Ectodermal cell (in vitro differentiated cells): ENCODE results near the gene ITPKA. TPM values are rescaled to one million over a fixed set of nuclear protein-coding genes. Genes with fewer than 3 reads are reported as not detected.
"Not testable (repeated sequence)": the region's sequence is repeated elsewhere in the genome, so short reads cannot be mapped to it uniquely, and the experiment has no call there.

Experiments used
- H3K27ac ChIP-seq: 2 replicates; pipeline ENCODE4 v1.7.0; 2013; ENCODE audit warnings: mild to moderate bottlenecking, low read depth, low read length; ENCODE audit not compliant: insufficient read depth, poor library complexity, severe bottlenecking
- H3K27me3 ChIP-seq: 2 replicates; pipeline ENCODE4 v1.7.0; 2013; ENCODE audit warnings: mild to moderate bottlenecking, low read length; ENCODE audit not compliant: insufficient read depth, control insufficient read depth, poor library complexity, severe bottlenecking
- H3K36me3 ChIP-seq: one replicate; pipeline ENCODE4 v1.7.0; 2013; ENCODE audit warnings: low read length; ENCODE audit not compliant: control insufficient read depth, insufficient read depth
- H3K4me1 ChIP-seq: one replicate; pipeline ENCODE4 v1.7.0; 2013; ENCODE audit warnings: low read length; ENCODE audit not compliant: control insufficient read depth, insufficient read depth
- H3K4me3 ChIP-seq: 2 replicates; pipeline ENCODE4 v1.7.0; 2013; ENCODE audit warnings: low read depth, low read length, control low read depth; ENCODE audit not compliant: insufficient read depth
- H3K9me3 ChIP-seq: 2 replicates; pipeline ENCODE4 v1.7.0; 2013; ENCODE audit warnings: mild to moderate bottlenecking, low read length, moderate library complexity; ENCODE audit not compliant: control insufficient read depth
- WGBS, 2 experiments: methylation state at CpG; one replicate each; pipeline ENCODE4 v1.1.7; 2013; ENCODE audit warnings: missing lambda C conversion rate in 2 of 2; 5-methylcytosine and 5-hydroxymethylcytosine counted together
- polyA plus RNA-seq, 4 experiments: library from polyadenylated mRNA; stranded (reverse); fragments of 50-300 nt; gene quantifications; one replicate each; pipeline ENCODE4 v1.2.3, GENCODE V29; 2013

The ITPKA gene
- polyA plus RNA-seq (2013, experiment 1 of 4): 0.65 TPM
- 0.69 TPM for polyA plus RNA-seq (2013, experiment 2 of 4)
- polyA plus RNA-seq (2013, experiment 3 of 4): 0.27 TPM
- polyA plus RNA-seq (2013, experiment 4 of 4): 0.16 TPM

GRCh38 chr15:41493205-41493901 is at the start of gene ITPKA:
TSS of gene ITPKA (plus strand) at chr15:41493874. CDS start at chr15:41493928, 54 bp downstream.
- Histone ChIP-seq H3K4me3 (peak within 1 kb of the TSS; percentile 55), H3K4me1 (peaks cover 14% of the 10 kb centered on the region), H3K9me3 (no peaks in the 10 kb centered on the region), H3K27ac (no peak within 1 kb of the TSS), H3K27me3 (peaks cover 83% of the 10 kb centered on the region), H3K36me3 (no peaks in the 10 kb centered on the region)
- 0 to 1% methylated on average over 60 of the region's 60 CpGs for WGBS, 2 experiments

- Histone ChIP-seq H3K27me3 (no peaks in the 10 kb centered on the region), H3K27ac (no peak overlapping the region), H3K4me3 (no peak overlapping the region), H3K9me3 (no peaks in the 10 kb centered on the region), H3K36me3 (peaks cover 5% of the 10 kb centered on the region), H3K4me1 (no peaks in the 10 kb centered on the region)
Observed at GRCh38 chr15:41445399-41445798, 48.3 kb upstream of the ITPKA start.

GRCh38 chr15:41462084-41462795 is 31.4 kb upstream of the ITPKA start:
- Histone ChIP-seq H3K27ac (no peak overlapping the region), H3K4me3 (no peak overlapping the region), H3K9me3 (no peaks in the 10 kb centered on the region), H3K27me3 (no peaks in the 10 kb centered on the region), H3K4me1 (no peaks in the 10 kb centered on the region), H3K36me3 (peaks cover 33% of the 10 kb centered on the region)
- WGBS, 2 experiments: 98 to 99% methylated on average over 4 of the region's 4 CpGs

GRCh38 chr15:41464889-41465580 is 28.6 kb upstream of the ITPKA start:
- Histone ChIP-seq H3K4me3 (no peak overlapping the region), H3K36me3 (peaks cover 42% of the 10 kb centered on the region), H3K9me3 (no peaks in the 10 kb centered on the region), H3K27me3 (no peaks in the 10 kb centered on the region), H3K27ac (no peak overlapping the region), H3K4me1 (no peaks in the 10 kb centered on the region)
- 88 to 91% methylated on average over 9 of the region's 9 CpGs for WGBS, 2 experiments

GRCh38 chr15:41465822-41466421 is 27.8 kb upstream of the ITPKA start:
- Histone ChIP-seq H3K4me1 (no peaks in the 10 kb centered on the region), H3K9me3 (no peaks in the 10 kb centered on the region), H3K27me3 (no peaks in the 10 kb centered on the region), H3K36me3 (peaks cover 45% of the 10 kb centered on the region), H3K4me3 (no peak overlapping the region), H3K27ac (no peak overlapping the region)
- 96 to 97% methylated on average over 8 of the region's 8 CpGs for WGBS, 2 experiments

GRCh38 chr15:41466711-41467110 is 27.0 kb upstream of the ITPKA start:
- Histone ChIP-seq H3K9me3 (no peaks in the 10 kb centered on the region), H3K36me3 (peaks cover 50% of the 10 kb centered on the region), H3K4me3 (no peak overlapping the region), H3K4me1 (no peaks in the 10 kb centered on the region), H3K27me3 (no peaks in the 10 kb centered on the region), H3K27ac (no peak overlapping the region)
- WGBS, 2 experiments: 96% methylated on average over 3 of the region's 3 CpGs

- not testable (repeated sequence) for H3K27ac ChIP-seq, H3K4me1 ChIP-seq, H3K27me3 ChIP-seq, H3K9me3 ChIP-seq, H3K4me3 ChIP-seq
- WGBS, 2 experiments: 97 to 98% methylated on average over 6 of the region's 6 CpGs
- H3K36me3 ChIP-seq: peaks cover 56% of the 10 kb centered on the region
Observed at GRCh38 chr15:41469644-41470043, 24.0 kb upstream of the ITPKA start.

GRCh38 chr15:41473418-41473817 is 20.3 kb upstream of the ITPKA start:
- Histone ChIP-seq H3K36me3 (peaks cover 69% of the 10 kb centered on the region), H3K4me1 (no peaks in the 10 kb centered on the region), H3K27me3 (no peaks in the 10 kb centered on the region), H3K9me3 (no peaks in the 10 kb centered on the region), H3K4me3 (no peak overlapping the region), H3K27ac (no peak overlapping the region)
- 90 to 95% methylated on average over 11 of the region's 11 CpGs for WGBS, 2 experiments

- Histone ChIP-seq H3K9me3 (no peaks in the 10 kb centered on the region), H3K4me1 (no peaks in the 10 kb centered on the region), H3K27ac (no peak overlapping the region), H3K27me3 (no peaks in the 10 kb centered on the region), H3K4me3 (no peak overlapping the region), H3K36me3 (peaks cover 69% of the 10 kb centered on the region)
- WGBS, 2 experiments: 95 to 96% methylated on average over 8 of the region's 8 CpGs
Observed at GRCh38 chr15:41474436-41474835, 19.2 kb upstream of the ITPKA start.

- peaks cover 67% of the 10 kb centered on the region for H3K36me3 ChIP-seq
- H3K4me1 ChIP-seq: no peaks in the 10 kb centered on the region
- H3K27me3 ChIP-seq: no peaks in the 10 kb centered on the region
- H3K4me3 ChIP-seq: no peak overlapping the region
- H3K9me3 ChIP-seq: no peaks in the 10 kb centered on the region
- 91 to 93% methylated on average over 2 of the region's 2 CpGs for WGBS, 2 experiments
- no peak overlapping the region for H3K27ac ChIP-seq
Observed at GRCh38 chr15:41474941-41475340, 18.7 kb upstream of the ITPKA start.
